ELF-1 (cell line): Measurements from ENCODE around the gene PROP1.
"Not testable (repeated sequence)": the region's sequence is repeated elsewhere in the genome, so short reads cannot be mapped to it uniquely, and the experiment has no call there.

Experiments
- DNase-seq: peaks from one replicate; pipeline ENCODE4 v3.0.0-alpha.2; 2016; ENCODE audit warnings: low read depth, low spot score

The PROP1 gene

GRCh38 chr5:177945601-177946283 lies 50.3 kb downstream of the PROP1 start:
- DNase-seq, result not testable (repeated sequence)

DNA sequence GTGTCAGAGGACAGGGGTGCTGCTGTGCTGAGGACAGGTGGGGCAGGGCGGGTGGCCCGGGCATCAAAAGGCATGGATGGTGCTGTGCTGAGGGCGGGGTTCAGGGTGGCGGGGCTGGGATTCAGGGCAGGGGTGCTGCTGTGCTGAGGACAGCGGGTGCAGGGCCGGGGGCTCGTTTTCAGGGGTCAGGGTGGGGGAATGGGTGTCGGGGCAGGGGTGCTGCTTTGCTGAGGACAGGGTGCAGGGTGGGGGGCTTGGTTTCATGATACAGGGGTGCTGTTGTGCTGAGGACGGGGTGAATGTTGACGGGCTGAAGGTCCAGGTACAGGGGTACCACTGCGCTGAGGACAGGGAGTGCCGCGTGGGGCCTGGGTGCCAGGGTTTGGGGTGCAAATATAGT lies 50.9 kb downstream of the PROP1 start:
- DNase-seq, result not testable (repeated sequence)

DNA sequence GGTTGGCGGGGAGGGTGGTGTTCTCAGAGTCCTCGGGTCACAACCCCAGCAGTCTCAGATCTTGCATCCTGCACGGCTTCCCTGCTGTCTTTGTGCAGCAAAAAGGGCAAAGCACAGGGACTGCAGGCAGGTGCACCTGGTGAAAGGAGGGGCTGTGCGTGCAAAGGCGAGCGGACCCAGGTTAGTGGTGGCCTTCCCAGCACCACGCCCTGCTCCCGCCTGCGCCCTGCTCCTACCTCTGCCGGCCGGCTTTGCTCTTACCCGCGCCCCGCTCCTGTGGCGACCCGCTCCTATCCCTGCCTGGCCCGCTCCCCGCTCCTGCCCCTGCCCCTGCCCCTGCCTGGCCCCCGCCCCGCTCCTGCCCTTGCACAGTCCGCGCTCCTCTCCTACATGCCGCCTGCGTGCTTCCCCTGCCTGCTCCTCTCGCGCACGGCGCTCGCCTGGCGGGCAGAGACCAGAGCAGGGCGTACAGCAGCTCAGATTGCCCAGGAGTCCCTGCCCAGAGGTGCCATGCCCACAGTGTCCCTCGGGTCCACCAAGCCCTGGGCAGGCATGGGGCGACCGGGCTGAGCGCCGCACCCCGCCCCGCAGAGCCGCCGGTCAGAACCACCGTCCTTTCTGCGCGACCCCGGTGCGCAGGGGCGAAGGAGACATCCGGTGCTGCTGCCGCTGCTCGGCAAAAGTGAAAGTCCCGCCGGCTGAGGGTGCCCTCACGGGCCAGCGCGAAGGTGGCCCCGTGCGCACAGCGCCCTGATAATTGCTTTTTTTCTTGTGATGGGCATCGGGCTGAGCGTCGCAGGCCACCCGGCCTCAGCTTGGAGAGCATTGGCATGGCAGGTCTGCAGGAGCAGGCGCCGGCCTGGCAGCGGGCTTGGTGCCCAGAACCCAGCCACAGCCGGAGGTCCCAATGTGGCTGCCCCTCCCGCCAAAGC lies 52.0 kb downstream of the PROP1 start:
- DNase-seq, result not testable (repeated sequence)

GRCh38 chr5:177942896-177943295 lies 53.1 kb downstream of the PROP1 start:
- not testable (repeated sequence) for DNase-seq
